ENCODE data around the gene ARAP3.
"Not testable (repeated sequence)": the region's sequence is repeated elsewhere in the genome, so short reads cannot be mapped to it uniquely, and the experiment has no call there.

ARAP3 gene

GRCh38 chr5:141681695-141682641 is at the start of gene ARAP3:
Gene ARAP3 (minus strand): TSS chr5:141682230. CDS start chr5:141680486, 1,744 bp downstream.
- no peak for TF ChIP-seq CTCF (IDR thresholded peaks at IDR 0.05; ENCODE audit: low read depth, low read length, missing control alignments)
- peak within 1 kb of the TSS; percentile 87 for H3K27ac ChIP-seq

GRCh38 chr5:141729387-141730006 is 47.5 kb upstream of the ARAP3 start:
- H3K36me3 ChIP-seq (replicated peaks): no peaks in the 10 kb centered on the region
- TF ChIP-seq CTCF (IDR thresholded peaks at IDR 0.05; ENCODE audit: low read depth, low read length, missing control alignments): no peak
- DNase-seq: no peak
- H3K4me3 ChIP-seq (ENCODE audit: low read depth, low read length): no peak overlapping the region
- in situ Hi-C loops (cut with HindIII; ENCODE audit: low pct_ligation_motif_present, low sequenced_read_pairs): no loop called here
- H3K27me3 ChIP-seq (replicated peaks): no peaks in the 10 kb centered on the region
- H3K27ac ChIP-seq: no peak overlapping the region

More at GRCh38 chr5:141681695-141682641, at the start of gene ARAP3:
- Histone ChIP-seq H3K4me3 (ENCODE audit: low read depth, low read length) (peak within 1 kb of the TSS; percentile 54), H3K36me3 (replicated peaks) (peaks cover 3% of the 10 kb centered on the region), H3K27me3 (replicated peaks) (no peaks in the 10 kb centered on the region)
- in situ Hi-C loops (cut with HindIII; ENCODE audit: low pct_ligation_motif_present, low sequenced_read_pairs): no loop called here
- DNase-seq: peak; percentile 81

GRCh38 chr5:141725891-141726290 is 43.9 kb upstream of the ARAP3 start:
- Histone ChIP-seq H3K4me3 (ENCODE audit: low read depth, low read length) (no peak overlapping the region), H3K27me3 (replicated peaks) (no peaks in the 10 kb centered on the region), H3K27ac (no peak overlapping the region), H3K36me3 (replicated peaks) (no peaks in the 10 kb centered on the region)
- no peak for DNase-seq
- TF ChIP-seq CTCF (IDR thresholded peaks at IDR 0.05; ENCODE audit: low read depth, low read length, missing control alignments): no peak
- in situ Hi-C loops (cut with HindIII; ENCODE audit: low pct_ligation_motif_present, low sequenced_read_pairs): no loop called here

GRCh38 chr5:141725174-141725573 is 43.1 kb upstream of the ARAP3 start:
- H3K36me3 ChIP-seq (replicated peaks); in situ Hi-C loops (cut with HindIII; ENCODE audit: low pct_ligation_motif_present, low sequenced_read_pairs); H3K27me3 ChIP-seq (replicated peaks); H3K27ac ChIP-seq; H3K4me3 ChIP-seq (ENCODE audit: low read depth, low read length); DNase-seq: not testable (repeated sequence)

- H3K27me3 ChIP-seq (replicated peaks): peaks cover 4% of the 10 kb centered on the region
- H3K4me3 ChIP-seq (ENCODE audit: low read depth, low read length): no peak overlapping the region
- in situ Hi-C loops (cut with HindIII; ENCODE audit: low pct_ligation_motif_present, low sequenced_read_pairs): no loop called here
- no peak for DNase-seq
- H3K36me3 ChIP-seq (replicated peaks): no peaks in the 10 kb centered on the region
- no peak for TF ChIP-seq CTCF (IDR thresholded peaks at IDR 0.05; ENCODE audit: low read depth, low read length, missing control alignments)
- H3K27ac ChIP-seq: no peak overlapping the region
Observed at GRCh38 chr5:141722266-141722665, 40.2 kb upstream of the ARAP3 start.

- H3K27ac ChIP-seq: no peak overlapping the region
- in situ Hi-C loops (cut with HindIII; ENCODE audit: low pct_ligation_motif_present, low sequenced_read_pairs): no loop called here
- H3K4me3 ChIP-seq (ENCODE audit: low read depth, low read length): no peak overlapping the region
- H3K36me3 ChIP-seq (replicated peaks): no peaks in the 10 kb centered on the region
- TF ChIP-seq CTCF (IDR thresholded peaks at IDR 0.05; ENCODE audit: low read depth, low read length, missing control alignments): no peak
- no peak for DNase-seq
- H3K27me3 ChIP-seq (replicated peaks): peaks cover 4% of the 10 kb centered on the region
Observed at GRCh38 chr5:141717043-141717442, 35.0 kb upstream of the ARAP3 start.
